AG04449 (cell line): ENCODE results near the gene TRPC4.
A peak's percentile ranks its signal among the peaks of the same experiment; 100 is the strongest.

Experiments
- CTCF ChIA-PET: fragments of 350-600 bp; formaldehyde crosslinking; extraction: SDS; loops from one replicate; lab custom pipeline; 2021; ENCODE audit warnings: antibody characterized with exemption; lab: Yijun Ruan, JAX
- POLR2A ChIA-PET: fragments of 400-600, 350-600 bp; formaldehyde crosslinking; extraction: SDS; loops from one replicate; lab custom pipeline; 2020; ENCODE audit warnings: antibody characterized with exemption, inconsistent platforms; lab: Yijun Ruan, JAX
- DNase-seq: peaks from one replicate; pipeline ENCODE4 v3.0.0-alpha.2; 2010; ENCODE audit warnings: low read depth, low spot score
- H3K4me3 ChIP-seq: 2 replicates; pipeline ENCODE4 v1.5.1; 2011; ENCODE audit warnings: low read depth, mild to moderate bottlenecking, control low read depth, low read length
- TF ChIP-seq, protein P1 (sequence below): IDR thresholded peaks from one replicate; pipeline ENCODE4 v1.5.1; 2011; ENCODE audit warnings: mild to moderate bottlenecking, moderate library complexity, low read length, control low read depth, inconsistent platforms; ENCODE audit not compliant: insufficient read depth; ENCODE audit errors: missing control alignments

Gene TRPC4

DNA sequence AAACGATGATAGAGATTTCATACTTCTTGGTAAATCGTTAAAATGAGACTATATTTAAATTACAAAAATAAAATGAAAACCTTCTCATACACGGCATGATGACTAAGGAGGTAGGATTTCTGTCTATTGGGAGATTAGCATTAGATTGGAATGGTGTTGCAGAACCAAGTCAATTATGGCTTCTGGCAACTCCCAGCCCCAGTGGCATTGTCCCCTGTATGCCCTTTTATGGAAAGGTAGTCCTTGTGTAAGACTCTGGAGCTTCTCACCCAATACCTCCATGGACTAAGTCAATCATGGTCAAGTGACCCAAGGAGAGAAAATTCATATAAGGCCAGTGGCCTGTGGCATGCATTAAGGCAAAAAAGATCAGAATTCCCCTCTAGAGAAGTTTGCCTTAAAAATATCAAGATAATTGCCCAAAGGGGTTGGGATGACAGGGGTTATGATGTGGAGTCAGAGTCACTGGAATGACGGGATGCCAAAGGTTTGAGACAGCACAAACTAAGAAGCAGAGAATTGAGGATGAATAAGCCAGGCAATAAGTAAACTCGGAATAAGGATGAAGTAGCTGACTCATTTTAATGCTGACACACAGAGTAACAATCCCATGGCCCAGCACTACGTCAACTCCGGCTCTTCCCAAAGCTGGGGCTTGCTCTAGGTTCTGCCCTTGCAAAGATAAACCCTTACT is 213.2 kb downstream of the TRPC4 start:
- ChIA-PET CTCF (interaction anchor here (0.7 to 1.7 kb wide), 3 partner anchors 9 to 214 kb away, joined by 3 to 7 read pairs (median 4); partner anchors contain the start of gene TRPC4), POLR2A (interaction anchor here (0.7 to 1.5 kb wide), 4 partner anchors 25 to 459 kb away, joined by 3 to 5 read pairs (median 4); partner anchors contain the start of gene TRPC4)
- TF ChIP-seq, protein P1, sequence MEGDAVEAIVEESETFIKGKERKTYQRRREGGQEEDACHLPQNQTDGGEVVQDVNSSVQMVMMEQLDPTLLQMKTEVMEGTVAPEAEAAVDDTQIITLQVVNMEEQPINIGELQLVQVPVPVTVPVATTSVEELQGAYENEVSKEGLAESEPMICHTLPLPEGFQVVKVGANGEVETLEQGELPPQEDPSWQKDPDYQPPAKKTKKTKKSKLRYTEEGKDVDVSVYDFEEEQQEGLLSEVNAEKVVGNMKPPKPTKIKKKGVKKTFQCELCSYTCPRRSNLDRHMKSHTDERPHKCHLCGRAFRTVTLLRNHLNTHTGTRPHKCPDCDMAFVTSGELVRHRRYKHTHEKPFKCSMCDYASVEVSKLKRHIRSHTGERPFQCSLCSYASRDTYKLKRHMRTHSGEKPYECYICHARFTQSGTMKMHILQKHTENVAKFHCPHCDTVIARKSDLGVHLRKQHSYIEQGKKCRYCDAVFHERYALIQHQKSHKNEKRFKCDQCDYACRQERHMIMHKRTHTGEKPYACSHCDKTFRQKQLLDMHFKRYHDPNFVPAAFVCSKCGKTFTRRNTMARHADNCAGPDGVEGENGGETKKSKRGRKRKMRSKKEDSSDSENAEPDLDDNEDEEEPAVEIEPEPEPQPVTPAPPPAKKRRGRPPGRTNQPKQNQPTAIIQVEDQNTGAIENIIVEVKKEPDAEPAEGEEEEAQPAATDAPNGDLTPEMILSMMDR = no peak
- H3K4me3 ChIP-seq = no peak overlapping the region
- peak; percentile 98 for DNase-seq

DNA sequence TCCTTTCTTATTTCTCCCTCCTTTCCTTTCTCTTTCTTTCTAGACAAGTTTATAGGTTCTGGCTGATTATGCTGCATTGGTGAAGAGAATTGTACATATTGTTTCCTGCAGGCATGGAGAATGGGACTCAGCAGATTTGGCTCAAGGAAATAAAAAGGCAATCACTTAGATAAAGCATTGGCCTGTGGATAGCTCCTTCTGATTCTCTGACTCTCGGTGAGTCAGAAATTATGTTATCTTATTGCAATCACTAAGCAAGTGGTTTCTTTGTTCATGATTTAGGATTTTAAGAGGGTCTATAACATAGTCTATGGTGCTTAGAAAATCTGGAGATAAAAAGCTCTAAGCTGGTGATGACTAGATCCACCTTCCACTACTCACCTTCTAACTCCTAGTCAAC is 217.0 kb downstream of the TRPC4 start:
- TF ChIP-seq, protein P1 = no peak
- no peak overlapping the region for H3K4me3 ChIP-seq
- ChIA-PET POLR2A (no interaction called here), CTCF (interaction anchor here (1.6 kb wide), 1 partner anchor 12 kb away, joined by 5 read pairs; no protein-coding TSS in a partner anchor)
- DNase-seq = no peak

DNA sequence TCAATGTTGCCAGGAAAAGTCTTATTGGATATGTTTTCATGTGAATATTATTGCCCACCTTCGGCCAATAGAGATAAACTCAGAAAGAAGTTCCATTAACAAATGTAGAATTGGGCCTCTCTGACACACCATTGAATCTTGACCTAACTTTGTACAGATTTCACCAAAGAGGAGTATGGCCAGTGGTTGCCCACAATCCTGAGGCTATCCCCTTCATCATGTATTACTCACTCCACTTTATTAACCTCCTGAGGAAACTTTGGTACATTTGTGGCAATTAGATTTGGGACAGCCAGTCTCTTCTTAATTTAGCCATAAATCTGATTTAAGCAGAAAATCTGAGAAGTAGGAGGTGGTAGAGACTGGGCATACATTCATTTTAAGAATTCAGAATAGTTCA is 217.7 kb downstream of the TRPC4 start:
- DNase-seq = no peak
- H3K4me3 ChIP-seq = no peak overlapping the region
- POLR2A ChIA-PET = no interaction called here
- TF ChIP-seq, protein P1 = no peak
- CTCF ChIA-PET = interaction anchor here (1.6 kb wide), 1 partner anchor 12 kb away, joined by 5 read pairs; no protein-coding TSS in a partner anchor

DNA sequence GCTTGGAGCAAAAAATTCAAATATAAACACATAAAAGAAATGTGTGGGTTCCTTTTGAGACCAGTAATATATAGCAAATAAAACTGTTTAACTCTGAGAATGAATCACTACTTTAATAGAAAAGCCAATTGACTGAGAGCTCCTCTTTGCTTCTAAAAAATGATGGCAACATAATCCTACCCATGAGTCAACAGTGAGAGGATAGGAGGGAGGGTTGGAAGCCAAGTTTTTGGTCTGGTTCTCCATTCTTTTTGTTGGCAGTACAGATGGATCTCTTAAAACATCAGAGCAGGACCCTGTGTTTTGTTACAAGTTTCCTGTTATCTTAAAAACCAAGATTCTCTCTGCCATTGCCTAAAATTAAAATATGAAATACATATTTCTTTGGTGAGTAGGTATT is 221.0 kb downstream of the TRPC4 start:
- peak; percentile 42 for DNase-seq
- ChIA-PET POLR2A (no interaction called here), CTCF (interaction anchor here (0.9 to 1.8 kb wide), 5 partner anchors 9 to 573 kb away, joined by 3 to 7 read pairs (median 3); no protein-coding TSS in a partner anchor)
- TF ChIP-seq, protein P1 = no peak
- H3K4me3 ChIP-seq = no peak overlapping the region

DNA sequence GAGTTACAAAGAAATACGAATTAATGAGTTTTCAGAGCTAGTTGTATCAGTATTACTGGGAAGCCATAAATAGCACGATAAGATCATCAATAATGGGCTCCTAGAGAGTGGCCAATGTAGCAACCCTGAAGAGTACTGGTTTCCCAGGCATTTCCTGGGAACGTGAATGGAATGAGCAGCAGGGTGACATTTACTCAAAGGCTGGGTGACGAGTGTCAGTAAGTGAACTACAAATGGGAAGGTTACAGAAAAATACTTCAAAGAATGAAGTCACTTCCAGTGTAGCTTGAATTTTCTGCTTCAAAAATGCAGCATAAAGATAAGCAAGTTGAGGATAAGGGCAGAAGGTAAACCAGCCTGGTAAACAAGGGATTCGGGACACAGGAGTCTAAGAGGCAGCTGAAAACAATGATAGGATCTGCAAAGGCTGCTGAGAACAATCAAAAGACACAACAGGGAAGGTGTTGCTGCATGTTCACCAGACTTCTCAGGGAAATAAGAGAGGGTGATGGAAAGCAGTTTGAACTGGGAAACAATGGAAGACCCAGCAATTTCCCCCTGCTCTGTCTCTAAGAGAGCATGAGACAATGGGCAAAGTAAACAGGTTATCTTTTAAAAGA is 222.4 kb downstream of the TRPC4 start:
- CTCF ChIA-PET = interaction anchor here (1.0 kb wide), 2 partner anchors 223 to 578 kb away, joined by 3 read pairs; no protein-coding TSS in a partner anchor
- POLR2A ChIA-PET = no interaction called here
- TF ChIP-seq, protein P1 = no peak
- H3K4me3 ChIP-seq = no peak overlapping the region
- DNase-seq = no peak

DNA sequence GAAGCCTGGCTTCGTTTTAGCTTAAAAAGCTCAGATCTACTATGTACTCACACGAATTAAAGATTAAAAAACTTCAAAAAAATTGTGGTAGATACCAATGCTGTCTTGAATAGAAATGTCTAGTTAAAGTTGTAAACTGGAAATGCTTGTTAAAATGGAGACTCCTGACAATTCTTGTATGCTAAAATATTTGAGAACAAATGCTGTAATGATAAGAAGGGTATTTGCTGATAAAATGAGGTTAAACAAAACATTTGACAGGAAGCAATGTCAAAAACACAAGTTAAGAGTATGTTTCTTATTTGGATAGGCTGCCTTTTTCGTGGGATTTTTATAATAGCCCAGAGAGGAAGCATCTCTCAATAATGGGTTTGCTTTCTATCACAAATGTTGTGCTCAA is 223.0 kb downstream of the TRPC4 start:
- TF ChIP-seq, protein P1 = no peak
- DNase-seq = no peak
- no peak overlapping the region for H3K4me3 ChIP-seq
- CTCF ChIA-PET = interaction anchor here (1.0 kb wide), 2 partner anchors 224 to 578 kb away, joined by 3 read pairs; no protein-coding TSS in a partner anchor
- POLR2A ChIA-PET = no interaction called here
